KG1 (cell line): Measurements from ENCODE around the gene LSP1.
"Not testable (repeated sequence)": the region's sequence is repeated elsewhere in the genome, so short reads cannot be mapped to it uniquely, and the experiment has no call there.

Experiments
- DNase-seq: peaks from one replicate; lab custom pipeline; 2025; lab: John Stamatoyannopoulos, UW

Gene LSP1

GRCh38 chr11:1864831-1865665 lies 12.2 kb downstream of the LSP1 start:
- no peak for DNase-seq

GRCh38 chr11:1866226-1866625 lies 13.3 kb downstream of the LSP1 start:
- no peak for DNase-seq

- DNase-seq = no peak
Measured at GRCh38 chr11:1866776-1867175, 13.9 kb downstream of the LSP1 start.

- DNase-seq = no peak
Measured at GRCh38 chr11:1867381-1867780, 14.5 kb downstream of the LSP1 start.

- DNase-seq = no peak
Measured at GRCh38 chr11:1868056-1868635, 15.3 kb downstream of the LSP1 start.

GRCh38 chr11:1868636-1869291 lies 15.9 kb downstream of the LSP1 start:
- DNase-seq = no peak

GRCh38 chr11:1869427-1870325 lies 16.8 kb downstream of the LSP1 start:
- no peak for DNase-seq

- DNase-seq = no peak
Measured at GRCh38 chr11:1870326-1870696, 17.4 kb downstream of the LSP1 start.

GRCh38 chr11:1870721-1871466 lies 18.0 kb downstream of the LSP1 start:
- DNase-seq = no peak

GRCh38 chr11:1871531-1871930 lies 18.6 kb downstream of the LSP1 start:
- no peak for DNase-seq

- DNase-seq = no peak
Measured at GRCh38 chr11:1872267-1872985, 19.5 kb downstream of the LSP1 start.

- DNase-seq = no peak
Measured at GRCh38 chr11:1873048-1873812, 20.3 kb downstream of the LSP1 start.

GRCh38 chr11:1873813-1874150 lies 20.9 kb downstream of the LSP1 start:
- not testable (repeated sequence) for DNase-seq

GRCh38 chr11:1874441-1875092 lies 21.7 kb downstream of the LSP1 start:
- not testable (repeated sequence) for DNase-seq

GRCh38 chr11:1875093-1875850 lies 22.4 kb downstream of the LSP1 start:
- no peak for DNase-seq

GRCh38 chr11:1875851-1876301 lies 23.0 kb downstream of the LSP1 start:
- DNase-seq = not testable (repeated sequence)

GRCh38 chr11:1876361-1877063 lies 23.6 kb downstream of the LSP1 start:
- DNase-seq = no peak
